ENCODE measurements around the gene TBC1D17. TPM values are rescaled to one million over a fixed set of nuclear protein-coding genes. Genes with fewer than 3 reads are reported as not detected.

TBC1D17 gene
- total and polyA plus RNA-seq, 9 donors = 23.1 to 77.5 (median 49.8) TPM

GRCh38 chr19:49937750-49938381 is 60.4 kb downstream of the TBC1D17 start:
- intact Hi-C loops (cut with DNase I) = loop anchor here (2.0 to 5.0 kb wide), 5 partner anchors 41 to 47 kb away; no protein-coding TSS in a partner anchor
- Histone ChIP-seq H3K27ac (peak overlapping the region; percentile 31 to 40), H3K36me3 (no peaks in the 10 kb centered on the region), H3K4me1 (ENCODE audit: insufficient read depth) (peaks cover 9% of the 10 kb centered on the region), H3K9me3 (no peaks in the 10 kb centered on the region), H3K27me3 (no peaks in the 10 kb centered on the region), H3K4me3 (no peak overlapping the region)
- 7 to 11% (median 7%) methylated on average over 35 of the region's 35 CpGs for WGBS, 3 donors
- TF ChIP-seq EP300 (IDR thresholded peaks at IDR 0.05) (no peak), POLR2A (IDR thresholded peaks at IDR 0.05) (no peak), CTCF (IDR thresholded peaks at IDR 0.05) (peak; percentile 95 to 98 (median 97))
- peak; percentile 81 to 91 (median 90) for DNase-seq

Small RNA genes lying within 50 kb of the gene (microRNA-seq; reads per million reads assigned to microRNA genes)
- gene MIR4749 (0.89 to 2.8 (median 1.9) reads per million in 3 donors), gene MIR4750 (0 to 0.18 (median 0) reads per million in 3 donors), gene MIR6800 (0 reads per million in 3 donors)

Small RNA genes lying within 50 kb of the gene (small RNA-seq; reads per million reads assigned to genes)
- gene MIR4749 = not detected

Other genes with a start within 250 kb of the TBC1D17 start
- gene RRAS, start 237.6 kb upstream of the TBC1D17 start, total RNA-seq = 10 to 100 TPM; 28.7 to 62.8 (median 37.6) TPM
- gene RRAS, start 237.6 kb upstream of the TBC1D17 start, polyA plus RNA-seq = 10 to 100 TPM; 24.2 to 63.4 TPM
- gene SCAF1, start 235.5 kb upstream of the TBC1D17 start, total RNA-seq = 10 to 100 TPM; 14.9 to 94.6 (median 68.8) TPM
- gene SCAF1, start 235.5 kb upstream of the TBC1D17 start, polyA plus RNA-seq = 10 to 100 TPM in 1 of 2 donors, 1 to 10 TPM in 1; 3.3 to 29.1 TPM
- 10 to 100 TPM; 46.1 to 89.0 (median 69.5) TPM for gene IRF3, start 211.8 kb upstream of the TBC1D17 start, total RNA-seq
- 10 to 100 TPM; 24.2 to 76.9 TPM for gene IRF3, start 211.8 kb upstream of the TBC1D17 start, polyA plus RNA-seq
- 10 to 100 TPM in 6 of 7 donors, 1 to 10 TPM in 1; 8.0 to 21.0 (median 15.6) TPM for gene BCL2L12, start 211.8 kb upstream of the TBC1D17 start, total RNA-seq
- gene BCL2L12, start 211.8 kb upstream of the TBC1D17 start, polyA plus RNA-seq = 10 to 100 TPM in 1 of 2 donors, 1 to 10 TPM in 1; 6.7 to 17.7 TPM
- 100 to 1,000 TPM; 125 to 174 (median 152) TPM for gene PRMT1, start 200.4 kb upstream of the TBC1D17 start, total RNA-seq
- 100 to 1,000 TPM in 1 of 2 donors, 10 to 100 TPM in 1; 57.1 to 182 TPM for gene PRMT1, start 200.4 kb upstream of the TBC1D17 start, polyA plus RNA-seq
- 1 to 10 TPM in 4 of 7 donors, under 1 TPM in 3; 0.48 to 1.9 (median 1.3) TPM for gene ADM5, start 188.1 kb upstream of the TBC1D17 start, total RNA-seq
- 1 to 10 TPM in 1 of 2 donors, not detected in 1; 1.6 TPM for gene ADM5, start 188.1 kb upstream of the TBC1D17 start, polyA plus RNA-seq
- 10 to 100 TPM in 4 of 7 donors, 1 to 10 TPM in 3; 4.6 to 25.8 (median 14.5) TPM for gene CPT1C, start 186.6 kb upstream of the TBC1D17 start, total RNA-seq
- 10 to 100 TPM in 1 of 2 donors, 1 to 10 TPM in 1; 9.4 to 12.9 TPM for gene CPT1C, start 186.6 kb upstream of the TBC1D17 start, polyA plus RNA-seq
- gene TSKS, start 114.4 kb upstream of the TBC1D17 start, total RNA-seq = under 1 TPM in 3 of 7 donors, not detected in 4; 0.32 to 0.71 (median 0.46) TPM
- gene TSKS, start 114.4 kb upstream of the TBC1D17 start, polyA plus RNA-seq = under 1 TPM; 0.15 to 0.30 TPM
- gene AP2A1, start 110.7 kb upstream of the TBC1D17 start, total RNA-seq = 100 to 1,000 TPM in 3 of 7 donors, 10 to 100 TPM in 4; 56.0 to 126 (median 99.3) TPM
- 10 to 100 TPM; 37.8 to 72.2 TPM for gene AP2A1, start 110.7 kb upstream of the TBC1D17 start, polyA plus RNA-seq
- 10 to 100 TPM; 23.3 to 48.6 (median 27.5) TPM for gene FUZ, start 64.4 kb upstream of the TBC1D17 start, total RNA-seq
- gene FUZ, start 64.4 kb upstream of the TBC1D17 start, polyA plus RNA-seq = 10 to 100 TPM; 13.4 to 36.9 TPM
- 10 to 100 TPM; 30.3 to 89.9 (median 85.3) TPM for gene MED25, start 59.4 kb upstream of the TBC1D17 start, total RNA-seq
- gene MED25, start 59.4 kb upstream of the TBC1D17 start, polyA plus RNA-seq = 10 to 100 TPM; 34.3 to 67.4 TPM
- gene PTOV1, start 26.5 kb upstream of the TBC1D17 start, total RNA-seq = 100 to 1,000 TPM; 108 to 256 (median 206) TPM
- gene PTOV1, start 26.5 kb upstream of the TBC1D17 start, polyA plus RNA-seq = 100 to 1,000 TPM in 1 of 2 donors, 10 to 100 TPM in 1; 22.2 to 186 TPM
- 100 to 1,000 TPM in 1 of 7 donors, 10 to 100 TPM in 6; 47.2 to 111 (median 74.2) TPM for gene PNKP, start 10.1 kb upstream of the TBC1D17 start, total RNA-seq
- gene PNKP, start 10.1 kb upstream of the TBC1D17 start, polyA plus RNA-seq = 10 to 100 TPM in 1 of 2 donors, 1 to 10 TPM in 1; 6.8 to 39.0 TPM
- gene AKT1S1, start 347 bp upstream of the TBC1D17 start, total RNA-seq = 10 to 100 TPM; 10.6 to 45.3 (median 30.0) TPM
- 10 to 100 TPM; 24.3 to 34.8 TPM for gene AKT1S1, start 347 bp upstream of the TBC1D17 start, polyA plus RNA-seq
- 1 to 10 TPM in 4 of 7 donors, under 1 TPM in 2, not detected in 1; 0.24 to 4.3 (median 1.3) TPM for gene IL4I1, start 19.2 kb downstream of the TBC1D17 start, total RNA-seq
- gene IL4I1, start 19.2 kb downstream of the TBC1D17 start, polyA plus RNA-seq = under 1 TPM; 0.35 to 0.43 TPM
- gene ATF5, start 51.5 kb downstream of the TBC1D17 start, total RNA-seq = 10 to 100 TPM in 5 of 7 donors, 1 to 10 TPM in 2; 4.3 to 23.5 (median 16.0) TPM
- gene ATF5, start 51.5 kb downstream of the TBC1D17 start, polyA plus RNA-seq = 10 to 100 TPM; 17.3 to 20.1 TPM
- gene NUP62, start 51.8 kb downstream of the TBC1D17 start, total RNA-seq = 10 to 100 TPM; 18.7 to 47.7 (median 38.5) TPM
- 10 to 100 TPM; 19.0 to 27.3 TPM for gene NUP62, start 51.8 kb downstream of the TBC1D17 start, polyA plus RNA-seq
- gene SIGLEC11, start 83.5 kb downstream of the TBC1D17 start, total RNA-seq = 100 to 1,000 TPM in 1 of 7 donors, 10 to 100 TPM in 6; 44.0 to 117 (median 77.6) TPM
- gene SIGLEC11, start 83.5 kb downstream of the TBC1D17 start, polyA plus RNA-seq = 100 to 1,000 TPM in 1 of 2 donors, 10 to 100 TPM in 1; 43.3 to 113 TPM
- 10 to 100 TPM; 26.3 to 44.7 (median 34.0) TPM for gene VRK3, start 147.7 kb downstream of the TBC1D17 start, total RNA-seq
- gene VRK3, start 147.7 kb downstream of the TBC1D17 start, polyA plus RNA-seq = 10 to 100 TPM; 26.1 to 52.5 TPM
- gene ZNF473, start 148.3 kb downstream of the TBC1D17 start, total RNA-seq = 10 to 100 TPM in 2 of 7 donors, 1 to 10 TPM in 5; 6.3 to 12.1 (median 7.7) TPM
- gene ZNF473, start 148.3 kb downstream of the TBC1D17 start, polyA plus RNA-seq = 10 to 100 TPM in 1 of 2 donors, 1 to 10 TPM in 1; 2.1 to 10.7 TPM